ENCODE measurements around the gene PER1. TPM values are rescaled to one million over a fixed set of nuclear protein-coding genes. Genes with fewer than 3 reads are reported as not detected.

The PER1 gene
- total and polyA plus RNA-seq, 10 of the 15 experiments (the other 5 are each of a cell fraction or from before 2014, with no cell fraction given): 0.02 to 25.1 (median 5.4) TPM

DNA sequence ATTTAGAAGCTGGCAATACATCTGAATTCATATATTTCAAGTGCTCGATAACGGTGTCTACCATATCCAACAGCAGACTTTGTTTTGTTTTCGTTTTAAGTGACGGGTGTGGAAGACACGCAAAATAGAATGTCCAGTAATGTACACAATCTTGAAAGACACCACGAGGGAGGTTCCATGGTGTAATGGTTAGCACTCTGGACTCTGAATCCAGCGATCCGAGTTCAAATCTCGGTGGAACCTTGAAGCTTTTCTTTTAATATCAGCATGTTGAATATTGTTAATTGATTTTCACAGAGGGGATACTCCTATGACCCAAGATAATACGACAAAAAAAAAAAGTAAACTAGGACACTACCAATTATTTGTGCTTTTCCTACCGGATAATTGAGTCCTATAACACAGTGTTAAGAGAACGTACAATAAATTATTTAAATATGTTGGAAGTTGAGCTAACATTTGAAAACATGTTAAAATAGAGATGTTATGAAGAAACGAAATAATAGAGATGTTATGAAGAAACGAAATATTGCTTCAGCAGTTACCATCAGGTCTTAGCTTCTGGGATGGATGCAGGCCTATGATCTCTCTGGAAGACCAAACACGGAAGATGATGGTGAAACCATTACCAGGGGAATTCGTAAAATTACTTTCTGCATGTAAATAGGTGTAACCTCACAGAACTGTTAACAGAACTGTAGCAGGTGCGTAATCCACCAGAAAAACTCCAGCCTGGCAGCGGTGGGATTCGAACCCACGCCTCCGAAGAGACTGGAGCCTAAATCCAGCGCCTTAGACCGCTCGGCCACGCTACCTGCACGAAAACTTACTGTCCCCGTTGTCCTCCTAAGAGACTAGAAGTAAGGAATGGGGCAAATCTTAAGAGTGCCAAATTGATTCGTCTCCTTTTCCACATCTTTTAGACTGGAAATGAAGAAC is 32.4 kb downstream of the PER1 start (continued):
- TF ChIP-seq, protein P1, sequence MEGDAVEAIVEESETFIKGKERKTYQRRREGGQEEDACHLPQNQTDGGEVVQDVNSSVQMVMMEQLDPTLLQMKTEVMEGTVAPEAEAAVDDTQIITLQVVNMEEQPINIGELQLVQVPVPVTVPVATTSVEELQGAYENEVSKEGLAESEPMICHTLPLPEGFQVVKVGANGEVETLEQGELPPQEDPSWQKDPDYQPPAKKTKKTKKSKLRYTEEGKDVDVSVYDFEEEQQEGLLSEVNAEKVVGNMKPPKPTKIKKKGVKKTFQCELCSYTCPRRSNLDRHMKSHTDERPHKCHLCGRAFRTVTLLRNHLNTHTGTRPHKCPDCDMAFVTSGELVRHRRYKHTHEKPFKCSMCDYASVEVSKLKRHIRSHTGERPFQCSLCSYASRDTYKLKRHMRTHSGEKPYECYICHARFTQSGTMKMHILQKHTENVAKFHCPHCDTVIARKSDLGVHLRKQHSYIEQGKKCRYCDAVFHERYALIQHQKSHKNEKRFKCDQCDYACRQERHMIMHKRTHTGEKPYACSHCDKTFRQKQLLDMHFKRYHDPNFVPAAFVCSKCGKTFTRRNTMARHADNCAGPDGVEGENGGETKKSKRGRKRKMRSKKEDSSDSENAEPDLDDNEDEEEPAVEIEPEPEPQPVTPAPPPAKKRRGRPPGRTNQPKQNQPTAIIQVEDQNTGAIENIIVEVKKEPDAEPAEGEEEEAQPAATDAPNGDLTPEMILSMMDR (IDR thresholded peaks at IDR 0.05 in 2 of 3, conservative IDR thresholded peaks at IDR 0.05 in 1 of 3; ENCODE audit: control insufficient read depth in 2 of 3, extremely low read depth in 1 of 3, insufficient read depth in 1 of 3, low read depth in 3 of 3, low read length in 3 of 3): no peak
- TF ChIP-seq RELA (IDR thresholded peaks at IDR 0.05; ENCODE audit: borderline replicate concordance, partially characterized antibody) (peak; percentile 65), NFYA (IDR thresholded peaks at IDR 0.05; ENCODE audit: borderline replicate concordance, low read depth, low read length) (no peak), FOXK2 (IDR thresholded peaks at IDR 0.05) (peak; percentile 67), RCOR1 (conservative IDR thresholded peaks at IDR 0.05; ENCODE audit: low read depth, low read length) (no peak), HCFC1 (IDR thresholded peaks at IDR 0.05; ENCODE audit: low read length) (no peak), SIX5 (IDR thresholded peaks at IDR 0.05; ENCODE audit: low read depth, low read length, severe bottlenecking) (no peak), NR2C2 (IDR thresholded peaks at IDR 0.05; ENCODE audit: borderline replicate concordance, control insufficient read depth, insufficient read length, low read depth) (no peak), HDAC6 (IDR thresholded peaks at IDR 0.05; ENCODE audit: unreplicated experiment) (no peak), TAF1 (IDR thresholded peaks at IDR 0.05; ENCODE audit: borderline replicate concordance, low read depth, low read length) (no peak), BHLHE40 (IDR thresholded peaks at IDR 0.05; ENCODE audit: borderline replicate concordance in 1 of 2, low read depth in 2 of 2, low read length in 1 of 2) (peak in 1 of 2 experiments; percentile 56; a peak in 2 of 4 replicates), ZZZ3 (IDR thresholded peaks at IDR 0.05; ENCODE audit: control insufficient read depth, insufficient read length, low read depth) (no peak), POLR2AphosphoS2 (IDR thresholded peaks at IDR 0.05; ENCODE audit: low read depth, low read length) (no peak), EZH2 (IDR thresholded peaks at IDR 0.05; ENCODE audit: borderline replicate concordance, control insufficient read depth, low read depth, low read length) (no peak), EED (IDR thresholded peaks at IDR 0.05; ENCODE audit: low read depth) (peak; percentile 41; the same call in 1 of the 2 replicates), KLF5 (IDR thresholded peaks at IDR 0.05; ENCODE audit: partially characterized antibody) (no peak), NR2C1 (IDR thresholded peaks at IDR 0.05) (no peak)
- TF ChIP-seq, protein P2, sequence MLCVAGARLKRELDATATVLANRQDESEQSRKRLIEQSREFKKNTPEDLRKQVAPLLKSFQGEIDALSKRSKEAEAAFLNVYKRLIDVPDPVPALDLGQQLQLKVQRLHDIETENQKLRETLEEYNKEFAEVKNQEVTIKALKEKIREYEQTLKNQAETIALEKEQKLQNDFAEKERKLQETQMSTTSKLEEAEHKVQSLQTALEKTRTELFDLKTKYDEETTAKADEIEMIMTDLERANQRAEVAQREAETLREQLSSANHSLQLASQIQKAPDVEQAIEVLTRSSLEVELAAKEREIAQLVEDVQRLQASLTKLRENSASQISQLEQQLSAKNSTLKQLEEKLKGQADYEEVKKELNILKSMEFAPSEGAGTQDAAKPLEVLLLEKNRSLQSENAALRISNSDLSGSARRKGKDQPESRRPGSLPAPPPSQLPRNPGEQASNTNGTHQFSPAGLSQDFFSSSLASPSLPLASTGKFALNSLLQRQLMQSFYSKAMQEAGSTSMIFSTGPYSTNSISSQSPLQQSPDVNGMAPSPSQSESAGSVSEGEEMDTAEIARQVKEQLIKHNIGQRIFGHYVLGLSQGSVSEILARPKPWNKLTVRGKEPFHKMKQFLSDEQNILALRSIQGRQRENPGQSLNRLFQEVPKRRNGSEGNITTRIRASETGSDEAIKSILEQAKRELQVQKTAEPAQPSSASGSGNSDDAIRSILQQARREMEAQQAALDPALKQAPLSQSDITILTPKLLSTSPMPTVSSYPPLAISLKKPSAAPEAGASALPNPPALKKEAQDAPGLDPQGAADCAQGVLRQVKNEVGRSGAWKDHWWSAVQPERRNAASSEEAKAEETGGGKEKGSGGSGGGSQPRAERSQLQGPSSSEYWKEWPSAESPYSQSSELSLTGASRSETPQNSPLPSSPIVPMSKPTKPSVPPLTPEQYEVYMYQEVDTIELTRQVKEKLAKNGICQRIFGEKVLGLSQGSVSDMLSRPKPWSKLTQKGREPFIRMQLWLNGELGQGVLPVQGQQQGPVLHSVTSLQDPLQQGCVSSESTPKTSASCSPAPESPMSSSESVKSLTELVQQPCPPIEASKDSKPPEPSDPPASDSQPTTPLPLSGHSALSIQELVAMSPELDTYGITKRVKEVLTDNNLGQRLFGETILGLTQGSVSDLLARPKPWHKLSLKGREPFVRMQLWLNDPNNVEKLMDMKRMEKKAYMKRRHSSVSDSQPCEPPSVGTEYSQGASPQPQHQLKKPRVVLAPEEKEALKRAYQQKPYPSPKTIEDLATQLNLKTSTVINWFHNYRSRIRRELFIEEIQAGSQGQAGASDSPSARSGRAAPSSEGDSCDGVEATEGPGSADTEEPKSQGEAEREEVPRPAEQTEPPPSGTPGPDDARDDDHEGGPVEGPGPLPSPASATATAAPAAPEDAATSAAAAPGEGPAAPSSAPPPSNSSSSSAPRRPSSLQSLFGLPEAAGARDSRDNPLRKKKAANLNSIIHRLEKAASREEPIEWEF (IDR thresholded peaks at IDR 0.05; ENCODE audit: insufficient replicate concordance, low read depth, low read length): no peak
- TF ChIP-seq, protein P3, sequence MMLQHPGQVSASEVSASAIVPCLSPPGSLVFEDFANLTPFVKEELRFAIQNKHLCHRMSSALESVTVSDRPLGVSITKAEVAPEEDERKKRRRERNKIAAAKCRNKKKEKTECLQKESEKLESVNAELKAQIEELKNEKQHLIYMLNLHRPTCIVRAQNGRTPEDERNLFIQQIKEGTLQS (IDR thresholded peaks at IDR 0.05; ENCODE audit: borderline replicate concordance, extremely low read depth, low read depth, low read length): no peak
